ENCODE results near the gene DAGLB.

GRCh38 chr7:6403907-6404306 lies 43.8 kb downstream of the DAGLB start:
- TF ChIP-seq GATA2 (IDR thresholded peaks at IDR 0.05; ENCODE audit: low read depth, low read length) (no peak), GATA3 (IDR thresholded peaks at IDR 0.05; ENCODE audit: low read depth, low read length) (no peak)
